IPS-15b (cell line): ENCODE measurements around the gene GATAD2A.
A peak's percentile ranks its signal among the peaks of the same experiment; 100 is the strongest.

ENCODE experiments used
- H3K27me3 ChIP-seq: one replicate; pipeline ENCODE4 v1.6.1; 2013; ENCODE audit warnings: low read length; ENCODE audit not compliant: control insufficient read depth, insufficient read depth
- H3K36me3 ChIP-seq: one replicate; pipeline ENCODE4 v1.6.1; 2013; ENCODE audit warnings: low read length; ENCODE audit not compliant: control insufficient read depth, insufficient read depth
- H3K4me1 ChIP-seq: one replicate; pipeline ENCODE4 v1.6.1; 2013; ENCODE audit warnings: mild to moderate bottlenecking, low read length; ENCODE audit not compliant: control insufficient read depth, insufficient read depth
- H3K4me3 ChIP-seq: one replicate; pipeline ENCODE4 v1.5.1; 2013; ENCODE audit warnings: low read depth, low read length
- H3K9ac ChIP-seq: one replicate; pipeline ENCODE4 v1.6.1; 2013; ENCODE audit warnings: low read depth, mild to moderate bottlenecking, low read length
- H3K9me3 ChIP-seq: one replicate; pipeline ENCODE4 v1.6.1; 2013; ENCODE audit warnings: mild to moderate bottlenecking, low read length; ENCODE audit not compliant: control insufficient read depth, insufficient read depth

Gene GATAD2A

DNA sequence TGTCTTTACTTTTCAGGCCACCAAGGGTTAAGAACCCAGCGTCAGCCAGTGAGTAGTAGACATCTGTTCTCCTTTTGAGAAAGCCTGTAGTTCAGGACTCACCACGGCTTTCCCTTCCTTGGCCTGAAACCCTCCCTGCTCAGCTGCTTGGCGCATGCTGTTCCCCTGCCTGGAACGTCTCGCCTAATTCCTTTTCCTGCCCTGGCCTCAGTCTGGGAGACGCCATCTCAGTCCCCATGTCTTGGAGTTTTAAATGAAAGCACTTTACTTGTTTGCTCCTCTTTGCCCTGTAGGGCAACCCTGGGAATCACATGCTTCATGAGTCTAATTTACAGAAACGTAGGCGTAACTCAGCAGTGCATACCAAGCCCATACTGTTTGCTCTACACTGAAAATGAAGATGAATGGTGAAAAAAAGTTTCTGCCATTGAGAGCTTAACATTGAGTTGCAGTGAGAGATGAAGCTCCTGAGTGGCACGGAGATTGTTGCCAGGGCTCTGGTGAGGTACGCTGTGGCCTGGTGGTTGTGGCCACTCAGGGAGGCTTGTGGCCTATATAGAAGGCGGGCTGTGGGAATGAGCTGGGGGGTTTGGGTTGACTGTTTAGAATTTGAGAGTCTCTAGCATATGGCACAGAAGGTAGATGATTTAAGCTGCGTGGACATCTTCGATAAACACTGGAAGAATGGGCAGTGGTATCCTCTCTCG is 52.8 kb downstream of the GATAD2A start:
- no peak overlapping the region for H3K4me3 ChIP-seq
- no peaks in the 10 kb centered on the region for H3K27me3 ChIP-seq
- peak overlapping the region; percentile 47 for H3K9ac ChIP-seq
- no peaks in the 10 kb centered on the region for H3K36me3 ChIP-seq
- peaks cover 31% of the 10 kb centered on the region for H3K4me1 ChIP-seq
- no peaks in the 10 kb centered on the region for H3K9me3 ChIP-seq

DNA sequence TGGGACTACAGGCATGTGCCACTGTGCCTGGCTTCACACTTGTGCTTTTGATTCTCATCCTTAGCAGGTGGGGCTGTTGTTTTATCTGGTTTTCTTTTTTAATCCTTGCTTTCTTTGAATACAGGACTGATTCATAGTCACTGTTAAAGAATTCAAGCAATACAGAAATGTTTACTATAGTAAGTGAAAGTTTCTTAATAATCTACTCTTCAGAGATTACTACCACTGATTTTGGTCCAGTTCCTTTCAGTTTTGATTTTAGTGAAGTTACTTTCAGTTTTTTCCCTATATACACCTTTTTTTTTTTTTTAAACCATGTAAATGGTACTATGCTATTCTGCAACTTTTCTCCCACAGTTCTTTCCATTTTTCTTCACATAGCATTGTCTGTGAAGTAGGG is 53.6 kb downstream of the GATAD2A start:
- Histone ChIP-seq H3K36me3 (no peaks in the 10 kb centered on the region), H3K9ac (no peak overlapping the region), H3K4me1 (peaks cover 33% of the 10 kb centered on the region), H3K9me3 (no peaks in the 10 kb centered on the region), H3K4me3 (no peak overlapping the region), H3K27me3 (no peaks in the 10 kb centered on the region)

DNA sequence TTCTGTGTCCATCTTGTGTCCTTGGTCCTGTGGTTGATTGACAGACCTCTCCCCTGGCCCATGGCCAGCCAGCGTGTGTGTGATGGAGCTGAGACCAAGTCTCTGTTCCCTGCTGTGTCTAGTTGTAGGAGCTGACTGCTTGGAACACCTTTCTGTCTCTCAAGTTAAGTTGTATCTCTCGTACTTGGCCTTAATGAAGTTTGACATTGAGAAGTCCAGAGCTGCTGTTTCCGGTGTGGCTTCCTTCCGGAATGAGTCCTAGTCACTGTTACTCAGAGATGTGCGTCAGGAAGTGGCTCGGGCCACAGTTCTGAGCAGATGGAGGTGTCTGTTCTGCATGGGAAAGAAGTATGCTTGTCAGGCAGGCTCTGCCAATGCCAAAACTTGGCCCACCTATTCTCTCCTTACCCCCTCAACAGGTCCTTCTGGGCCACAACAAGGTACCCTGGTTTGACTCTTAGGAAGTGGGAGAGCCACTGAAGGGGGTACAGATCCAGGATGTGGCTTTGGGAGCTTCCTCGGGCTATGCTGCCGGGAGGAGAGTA is 54.3 kb downstream of the GATAD2A start:
- Histone ChIP-seq H3K4me1 (peaks cover 40% of the 10 kb centered on the region), H3K4me3 (no peak overlapping the region), H3K9me3 (no peaks in the 10 kb centered on the region), H3K27me3 (no peaks in the 10 kb centered on the region), H3K9ac (no peak overlapping the region), H3K36me3 (no peaks in the 10 kb centered on the region)

DNA sequence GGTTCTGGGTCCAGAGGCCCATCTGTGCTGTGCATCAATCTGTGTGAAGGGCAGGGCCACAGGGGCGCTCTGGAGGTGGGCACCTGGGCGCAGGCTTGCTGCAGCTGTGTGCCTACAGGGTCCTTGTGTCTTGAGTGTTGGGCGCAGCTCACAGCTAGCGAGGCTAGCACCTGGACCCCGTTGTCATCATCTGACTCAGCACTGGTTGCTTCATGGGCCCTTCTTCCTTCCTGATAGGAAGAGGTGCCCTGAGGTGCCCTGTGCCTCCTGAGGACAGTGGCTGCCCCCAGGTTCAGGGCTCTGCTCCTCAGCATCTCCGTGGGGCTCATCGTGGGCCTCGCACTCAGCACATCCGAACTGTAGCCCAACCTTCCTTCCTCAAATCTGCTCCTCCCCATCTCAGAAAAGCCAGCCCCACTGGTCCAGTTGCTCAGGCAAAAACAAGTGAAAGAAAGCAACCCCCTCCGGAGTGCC is 54.8 kb downstream of the GATAD2A start:
- Histone ChIP-seq H3K27me3 (no peaks in the 10 kb centered on the region), H3K36me3 (peaks cover 4% of the 10 kb centered on the region), H3K9ac (no peak overlapping the region), H3K4me1 (peaks cover 43% of the 10 kb centered on the region), H3K4me3 (no peak overlapping the region), H3K9me3 (no peaks in the 10 kb centered on the region)

DNA sequence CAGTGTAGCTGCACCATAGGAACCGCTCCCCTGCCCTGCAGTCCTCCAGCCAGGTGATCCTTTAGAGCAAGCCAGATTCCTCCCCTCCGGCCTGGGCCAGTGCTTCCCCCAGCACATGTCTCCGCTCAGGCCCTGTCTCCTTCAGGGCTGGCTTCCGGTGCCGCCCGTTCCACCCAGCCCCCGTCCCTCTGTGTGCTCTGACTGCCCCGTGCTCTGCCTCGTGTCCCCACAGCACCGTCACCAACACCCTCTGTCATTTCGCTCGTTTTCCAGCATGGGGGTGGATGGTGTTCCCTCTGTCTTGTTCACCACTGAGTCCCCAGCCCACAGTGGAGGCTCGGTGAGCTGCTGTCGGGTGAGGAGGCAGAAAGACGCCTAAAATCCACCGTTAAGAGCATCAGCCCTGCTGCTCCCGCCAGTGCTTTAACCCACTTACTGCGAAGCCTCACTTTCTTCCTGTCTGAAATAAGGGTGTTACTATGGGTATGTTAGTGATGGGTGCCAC is 55.3 kb downstream of the GATAD2A start:
- H3K36me3 ChIP-seq: peaks cover 10% of the 10 kb centered on the region
- H3K4me1 ChIP-seq: peaks cover 43% of the 10 kb centered on the region
- no peak overlapping the region for H3K9ac ChIP-seq
- H3K27me3 ChIP-seq: no peaks in the 10 kb centered on the region
- H3K9me3 ChIP-seq: no peaks in the 10 kb centered on the region
- H3K4me3 ChIP-seq: no peak overlapping the region

DNA sequence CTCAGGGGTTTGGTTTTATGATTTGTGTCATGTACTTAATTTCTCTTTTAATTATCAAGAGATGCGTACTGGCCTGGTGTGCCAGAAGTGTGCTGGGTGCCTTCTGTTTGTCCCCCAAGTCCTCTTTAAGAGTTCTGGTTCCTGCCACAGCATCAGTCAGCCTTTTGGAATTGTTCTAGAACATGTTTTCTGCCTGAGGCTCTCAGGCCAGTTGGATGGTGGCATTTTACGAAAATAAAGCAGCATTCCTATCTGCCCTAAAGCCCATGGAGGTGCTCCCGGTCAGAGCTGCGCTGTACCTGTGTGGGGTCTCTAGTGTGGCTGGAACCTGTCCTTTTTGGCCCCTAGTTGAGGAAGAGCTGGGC is 55.8 kb downstream of the GATAD2A start:
- H3K4me3 ChIP-seq: peak overlapping the region; percentile 39
- no peaks in the 10 kb centered on the region for H3K27me3 ChIP-seq
- peak overlapping the region; percentile 70 for H3K9ac ChIP-seq
- peaks cover 14% of the 10 kb centered on the region for H3K36me3 ChIP-seq
- H3K9me3 ChIP-seq: no peaks in the 10 kb centered on the region
- peaks cover 43% of the 10 kb centered on the region for H3K4me1 ChIP-seq

DNA sequence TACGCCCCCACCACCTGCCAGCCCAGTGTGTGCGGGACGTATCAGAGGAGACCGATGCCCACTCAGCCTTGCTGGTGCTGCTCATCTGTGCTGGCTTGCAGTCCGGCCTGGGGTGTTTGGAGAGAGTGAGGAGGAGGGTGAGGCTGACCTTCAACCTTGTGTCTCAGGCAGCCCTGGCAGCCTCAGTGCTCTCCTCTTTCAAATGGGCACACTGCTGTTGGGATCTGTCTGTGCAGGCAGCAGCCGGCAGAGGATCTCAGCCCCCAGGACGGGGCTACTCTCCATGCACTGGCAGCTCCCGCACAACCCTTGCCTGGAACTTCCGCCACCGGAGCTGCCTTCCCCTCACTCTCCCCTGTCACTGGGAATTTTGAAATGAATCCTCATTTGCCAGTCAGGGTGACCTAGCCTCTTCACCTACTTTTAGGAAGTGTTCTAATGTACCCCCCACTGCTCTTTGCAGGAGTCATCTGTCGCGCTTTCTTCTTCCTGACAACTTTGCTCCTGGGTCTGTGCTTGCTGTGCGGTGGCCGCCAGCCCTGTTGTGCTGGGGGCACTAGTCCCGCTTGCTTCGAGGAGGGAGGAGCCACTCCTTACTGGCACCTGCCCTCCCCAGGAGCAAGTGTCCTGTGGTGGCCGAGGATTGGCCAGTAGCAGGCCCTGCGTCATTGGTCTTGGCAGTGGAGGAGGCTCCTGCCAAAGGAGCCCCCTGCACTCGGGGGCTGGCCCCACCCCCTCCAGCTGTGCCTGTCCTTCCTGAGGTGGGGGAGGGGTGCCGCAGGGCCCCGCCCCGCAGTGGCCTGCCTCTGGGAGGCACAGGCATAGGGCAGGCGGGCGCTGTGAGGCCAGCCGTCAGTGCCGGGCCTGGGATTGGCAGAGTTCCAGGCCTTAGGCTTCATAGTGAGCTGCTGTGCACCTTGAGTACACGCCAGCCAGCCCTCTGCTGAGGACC is 56.5 kb downstream of the GATAD2A start:
- H3K27me3 ChIP-seq: no peaks in the 10 kb centered on the region
- peaks cover 43% of the 10 kb centered on the region for H3K4me1 ChIP-seq
- peak overlapping the region; percentile 70 for H3K9ac ChIP-seq
- H3K4me3 ChIP-seq: peak overlapping the region; percentile 39
- no peaks in the 10 kb centered on the region for H3K9me3 ChIP-seq
- H3K36me3 ChIP-seq: peaks cover 17% of the 10 kb centered on the region

DNA sequence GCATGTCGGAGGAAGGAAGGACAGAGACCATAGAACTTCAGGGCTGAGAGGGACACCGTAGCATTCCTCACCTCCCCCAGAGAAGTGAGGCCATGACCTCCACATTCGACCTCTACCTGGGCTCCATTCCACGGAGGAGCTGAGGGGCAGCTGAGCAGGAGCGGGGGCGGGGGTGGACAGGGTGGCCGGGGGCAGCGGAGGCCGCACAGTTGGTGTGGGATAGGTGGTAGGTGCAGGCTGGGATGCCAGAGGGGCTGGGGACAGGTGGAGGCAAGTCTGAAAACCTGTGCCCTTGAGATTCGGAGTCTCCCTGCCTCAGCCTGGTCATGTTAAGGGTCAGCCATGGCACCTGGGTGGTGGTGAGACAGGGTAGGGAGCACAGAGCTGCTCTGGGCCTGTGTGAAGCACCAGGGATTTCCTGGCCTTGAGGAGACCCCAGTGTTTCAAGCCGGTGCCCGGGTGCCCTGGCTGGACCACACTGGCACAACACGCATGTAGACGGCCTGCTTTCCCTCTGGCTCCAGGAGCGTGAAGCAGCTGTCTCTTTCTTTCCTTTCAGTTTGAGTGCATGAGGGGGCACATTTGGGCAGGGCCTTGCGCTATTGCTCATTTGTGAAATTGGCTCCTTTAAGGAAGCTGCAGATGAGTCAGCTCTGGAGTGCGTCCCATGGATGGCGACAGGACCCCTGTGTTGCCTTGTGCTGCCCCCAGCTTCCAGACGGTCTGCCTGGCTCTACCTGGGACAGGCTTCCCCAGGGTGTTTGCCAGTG is 58.1 kb downstream of the GATAD2A start:
- Histone ChIP-seq H3K9ac (peak overlapping the region; percentile 41), H3K27me3 (no peaks in the 10 kb centered on the region), H3K36me3 (peaks cover 23% of the 10 kb centered on the region), H3K4me1 (peaks cover 40% of the 10 kb centered on the region), H3K9me3 (peaks cover 5% of the 10 kb centered on the region), H3K4me3 (no peak overlapping the region)

DNA sequence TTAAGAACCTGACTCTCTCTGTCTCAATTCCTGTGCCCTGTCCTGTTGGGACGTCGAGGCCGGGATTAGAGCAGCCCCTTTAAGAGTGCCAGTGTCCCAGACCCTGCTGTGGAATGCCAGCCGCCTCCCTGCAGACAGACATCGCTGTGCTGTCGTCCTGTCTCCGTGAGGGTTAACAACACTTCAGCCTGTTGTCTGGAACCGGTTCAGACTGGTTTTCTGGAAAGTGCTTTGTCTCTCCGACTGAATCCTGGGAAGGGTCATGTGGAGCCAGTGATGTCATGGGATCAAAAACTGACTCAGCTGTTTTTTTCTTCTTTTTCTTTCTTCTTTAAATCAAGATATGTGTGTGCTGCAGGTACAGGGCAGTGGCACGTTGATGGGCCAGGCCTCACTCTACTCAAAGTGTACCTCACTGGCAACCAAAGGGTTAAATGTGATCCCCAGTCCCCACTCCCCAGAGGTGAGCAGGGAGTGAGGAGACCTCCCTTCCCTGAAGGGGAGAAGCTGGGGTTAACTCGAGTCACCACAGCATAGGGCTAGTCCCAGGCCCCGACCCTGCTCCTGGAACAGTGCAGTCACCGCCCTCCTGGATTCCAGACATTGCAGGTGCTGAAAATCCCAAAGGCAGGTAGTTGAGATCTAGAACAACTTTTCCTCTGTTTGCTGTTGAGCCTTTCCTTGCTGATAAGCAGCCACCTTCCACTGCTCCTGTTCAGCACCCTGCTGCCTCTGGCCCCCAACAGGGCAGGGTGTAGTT is 59.0 kb downstream of the GATAD2A start:
- Histone ChIP-seq H3K9ac (peak overlapping the region; percentile 41), H3K9me3 (peaks cover 5% of the 10 kb centered on the region), H3K36me3 (peaks cover 26% of the 10 kb centered on the region), H3K4me1 (peaks cover 40% of the 10 kb centered on the region), H3K27me3 (no peaks in the 10 kb centered on the region), H3K4me3 (no peak overlapping the region)

DNA sequence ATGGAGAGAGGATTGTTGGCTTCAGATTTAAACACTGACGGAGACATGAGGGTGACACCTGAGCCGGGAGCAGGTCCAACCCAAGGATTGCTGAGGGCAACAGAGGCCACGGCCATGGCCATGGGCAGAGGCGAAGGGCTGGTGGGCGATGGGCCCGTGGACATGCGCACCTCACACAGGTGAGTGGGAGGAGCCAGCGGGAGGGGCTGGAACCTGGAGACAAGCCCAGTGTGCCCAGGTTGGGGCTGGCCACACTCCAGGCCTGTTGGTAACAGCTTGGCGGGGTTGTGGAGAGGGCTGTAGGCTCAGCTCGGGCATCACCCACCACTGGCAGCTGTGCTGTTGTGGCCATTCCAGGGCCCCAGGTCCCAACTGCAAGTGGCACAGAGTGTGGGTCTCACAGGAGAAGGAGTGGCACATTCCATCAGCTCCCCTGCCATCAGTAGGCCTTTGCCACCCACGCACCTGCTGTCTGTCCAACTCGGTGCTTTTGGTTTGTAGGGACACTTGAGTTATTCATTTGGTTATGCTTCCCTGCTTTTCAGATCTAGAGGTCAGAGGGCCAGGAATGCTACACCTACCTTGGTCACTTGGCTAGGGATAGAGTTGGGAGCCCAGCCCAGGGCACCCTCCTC is 60.1 kb downstream of the GATAD2A start:
- Histone ChIP-seq H3K9ac (no peak overlapping the region), H3K27me3 (no peaks in the 10 kb centered on the region)

More for the DNA sequence above, 60.1 kb downstream of the GATAD2A start:
- Histone ChIP-seq H3K4me1 (peaks cover 34% of the 10 kb centered on the region), H3K36me3 (peaks cover 26% of the 10 kb centered on the region), H3K9me3 (peaks cover 5% of the 10 kb centered on the region), H3K4me3 (no peak overlapping the region)
